ENCODE measurements around the gene CCDC92. TPM values are rescaled to one million over a fixed set of nuclear protein-coding genes. Genes with fewer than 3 reads are reported as not detected.

The CCDC92 gene
- total and polyA plus RNA-seq, 2 of the 8 experiments (the other 6 are each of a cell fraction or from before 2014, with no cell fraction given), result 0.43 to 0.51 TPM

DNA sequence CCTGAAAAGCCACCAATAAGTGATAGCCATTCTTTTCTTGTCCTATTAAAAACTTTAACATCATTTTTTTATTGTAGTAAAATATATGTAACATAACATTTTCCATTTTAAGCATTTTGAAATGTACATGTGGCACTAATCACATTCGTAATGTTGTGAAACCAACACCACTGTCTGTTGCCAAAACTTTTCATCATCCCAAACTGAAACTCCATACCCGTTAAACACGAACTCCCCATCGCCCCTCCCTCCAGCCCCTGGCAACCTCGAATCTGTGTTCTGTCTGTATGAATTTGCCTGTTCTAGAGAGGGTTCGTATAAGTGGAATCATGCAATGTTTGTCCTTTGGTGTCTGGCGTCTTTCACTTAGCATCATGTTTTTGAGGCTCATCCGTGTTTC lies 75.9 kb downstream of the CCDC92 start (continued):
- TF ChIP-seq EP300 (IDR thresholded peaks at IDR 0.05; ENCODE audit: borderline replicate concordance in 1 of 2, low read depth in 2 of 2, low read length in 2 of 2), result no peak
- TF ChIP-seq ZNF274 (IDR thresholded peaks at IDR 0.05; ENCODE audit: borderline replicate concordance, extremely low read depth, low read length), result no peak
- TF ChIP-seq ASH2L (IDR thresholded peaks at IDR 0.05; ENCODE audit: low read length), result no peak
